ENCODE measurements around the gene LYZL1.
"Not testable (repeated sequence)": the region's sequence is repeated elsewhere in the genome, so short reads cannot be mapped to it uniquely, and the experiment has no call there.

The LYZL1 gene

DNA sequence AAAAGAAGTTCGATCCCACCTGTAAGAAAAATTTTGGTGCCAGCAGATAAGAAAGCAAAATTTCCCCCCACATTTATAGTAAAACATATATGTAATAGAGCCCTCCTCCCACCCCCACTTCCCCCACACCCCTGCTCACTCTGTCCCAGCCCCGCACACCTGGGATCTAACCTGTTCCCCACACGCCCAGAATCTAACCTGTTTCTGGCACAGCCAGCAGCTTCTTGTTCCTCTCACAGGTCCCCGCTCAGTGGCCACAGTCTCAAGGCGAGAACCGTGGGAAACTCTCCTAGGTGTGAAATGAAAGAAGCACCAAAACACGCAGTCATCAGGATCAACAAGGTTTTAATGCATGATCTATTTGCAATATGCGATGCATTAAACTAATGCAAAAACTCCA, 32.8 kb downstream of the LYZL1 start:
- no peak overlapping the region for H3K27ac Mint-ChIP-seq
- no peak for DNase-seq (ENCODE audit: low spot score)
- no peaks in the 10 kb centered on the region for H3K9me3 Mint-ChIP-seq
- peaks cover 27% of the 10 kb centered on the region for H3K27me3 Mint-ChIP-seq (ENCODE audit: low read depth)
- no peaks in the 10 kb centered on the region for H3K36me3 Mint-ChIP-seq (ENCODE audit: low read depth)
- H3K4me1 Mint-ChIP-seq (ENCODE audit: low read depth): peaks cover 8% of the 10 kb centered on the region
- no peak overlapping the region for H3K4me3 Mint-ChIP-seq

- Mint-ChIP-seq H3K27ac (no peak overlapping the region), H3K27me3 (ENCODE audit: low read depth) (peaks cover 23% of the 10 kb centered on the region), H3K9me3 (no peaks in the 10 kb centered on the region), H3K36me3 (ENCODE audit: low read depth) (no peaks in the 10 kb centered on the region), H3K4me3 (no peak overlapping the region), H3K4me1 (ENCODE audit: low read depth) (peaks cover 8% of the 10 kb centered on the region)
- DNase-seq (ENCODE audit: low spot score): no peak
Measured at GRCh38 chr10:29322918-29323317, 34.0 kb downstream of the LYZL1 start.

DNA sequence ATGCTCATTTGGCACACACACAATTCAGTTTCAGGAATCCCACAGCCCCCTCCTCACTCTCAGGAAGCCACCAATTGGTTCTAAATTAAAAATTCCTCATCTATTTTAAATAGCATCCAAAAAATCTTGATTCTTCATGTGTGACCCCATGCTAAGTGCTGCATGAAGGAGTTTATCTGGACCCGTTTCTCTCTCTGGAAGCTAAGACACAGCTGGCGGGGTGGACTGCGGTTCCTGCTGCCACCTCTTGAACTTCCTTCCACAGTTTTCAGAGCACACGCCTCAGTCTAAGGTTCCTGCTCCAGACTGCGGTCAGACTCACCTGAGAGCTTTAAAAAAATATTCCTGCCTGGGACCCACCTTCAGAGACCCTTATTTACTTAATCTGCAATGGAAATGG, 34.5 kb downstream of the LYZL1 start:
- Mint-ChIP-seq H3K27me3 (ENCODE audit: low read depth) (peaks cover 21% of the 10 kb centered on the region), H3K4me3 (no peak overlapping the region), H3K36me3 (ENCODE audit: low read depth) (no peaks in the 10 kb centered on the region), H3K9me3 (no peaks in the 10 kb centered on the region), H3K4me1 (ENCODE audit: low read depth) (peaks cover 4% of the 10 kb centered on the region), H3K27ac (no peak overlapping the region)
- DNase-seq (ENCODE audit: low spot score): no peak

GRCh38 chr10:29324220-29324841, 35.5 kb downstream of the LYZL1 start:
- Mint-ChIP-seq H3K4me3 (no peak overlapping the region), H3K4me1 (ENCODE audit: low read depth) (no peaks in the 10 kb centered on the region), H3K9me3 (no peaks in the 10 kb centered on the region), H3K36me3 (ENCODE audit: low read depth) (no peaks in the 10 kb centered on the region), H3K27ac (no peak overlapping the region), H3K27me3 (ENCODE audit: low read depth) (peaks cover 17% of the 10 kb centered on the region)
- DNase-seq (ENCODE audit: low spot score): no peak

GRCh38 chr10:29326299-29326698, 37.4 kb downstream of the LYZL1 start:
- H3K36me3 Mint-ChIP-seq (ENCODE audit: low read depth): no peaks in the 10 kb centered on the region
- H3K4me1 Mint-ChIP-seq (ENCODE audit: low read depth): no peaks in the 10 kb centered on the region
- no peaks in the 10 kb centered on the region for H3K9me3 Mint-ChIP-seq
- H3K27me3 Mint-ChIP-seq (ENCODE audit: low read depth): peaks cover 14% of the 10 kb centered on the region
- DNase-seq (ENCODE audit: low spot score): no peak
- no peak overlapping the region for H3K27ac Mint-ChIP-seq
- H3K4me3 Mint-ChIP-seq: no peak overlapping the region

DNA sequence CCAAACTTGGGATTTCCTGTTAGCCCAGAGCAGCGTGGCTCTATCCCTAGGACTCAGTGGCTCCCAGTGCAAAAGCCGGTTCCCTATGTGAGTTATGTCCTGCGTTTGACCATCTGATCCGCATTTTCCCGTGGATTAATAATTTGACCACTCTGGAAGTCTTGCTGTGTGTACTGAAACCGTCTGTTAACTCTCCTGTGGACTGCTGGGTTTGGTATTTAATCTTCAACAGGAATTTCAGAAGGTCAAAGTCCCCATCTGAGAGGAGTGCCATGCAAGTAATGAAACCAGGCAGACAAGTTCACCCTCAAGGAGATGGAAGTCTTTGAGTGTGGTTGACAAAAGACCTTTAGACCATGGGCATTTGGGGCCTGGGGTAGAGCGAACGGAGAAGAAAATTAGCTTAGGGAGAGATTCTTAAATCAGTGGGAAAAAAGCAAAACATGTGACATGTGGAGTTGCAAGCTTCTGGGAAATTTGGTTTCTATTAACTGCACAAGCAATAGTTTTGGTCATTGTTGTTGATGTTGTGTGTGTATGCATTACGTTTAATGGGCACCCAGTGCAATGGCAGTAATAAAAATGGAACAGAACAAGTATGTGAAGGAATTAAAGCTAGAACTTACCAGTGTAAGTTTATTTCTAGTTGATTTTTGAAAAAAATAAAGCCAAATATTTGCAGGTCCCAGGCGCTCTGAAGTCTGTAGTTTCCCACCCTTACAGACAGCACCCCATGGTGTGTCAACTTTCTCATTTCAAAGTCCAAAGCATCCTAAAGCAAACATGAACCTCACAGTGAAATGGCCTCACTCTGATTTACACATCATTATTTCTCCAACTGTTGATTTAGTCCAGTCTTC, 38.2 kb downstream of the LYZL1 start:
- H3K27ac Mint-ChIP-seq: no peak overlapping the region
- H3K4me1 Mint-ChIP-seq (ENCODE audit: low read depth): no peaks in the 10 kb centered on the region
- H3K9me3 Mint-ChIP-seq: no peaks in the 10 kb centered on the region
- peaks cover 10% of the 10 kb centered on the region for H3K27me3 Mint-ChIP-seq (ENCODE audit: low read depth)
- DNase-seq (ENCODE audit: low spot score): no peak
- H3K36me3 Mint-ChIP-seq (ENCODE audit: low read depth): no peaks in the 10 kb centered on the region
- no peak overlapping the region for H3K4me3 Mint-ChIP-seq

DNA sequence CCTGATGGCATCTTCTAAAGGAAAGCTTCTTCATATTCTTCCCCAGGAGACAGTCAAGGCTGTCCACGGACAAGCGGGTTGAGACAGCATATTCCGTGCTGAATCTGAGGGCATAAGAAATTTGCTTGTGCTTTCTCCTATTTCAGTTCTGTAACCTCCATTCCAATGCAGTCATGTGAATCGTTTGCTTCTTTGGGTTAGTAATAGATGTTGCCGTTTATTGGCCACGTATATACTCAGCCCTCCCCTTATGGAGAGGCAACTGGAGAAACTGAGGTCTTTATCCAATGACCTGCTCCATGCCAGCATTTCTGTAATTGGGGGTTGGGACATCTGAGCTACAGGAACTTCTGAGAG, 38.9 kb downstream of the LYZL1 start:
- Mint-ChIP-seq H3K9me3 (no peaks in the 10 kb centered on the region), H3K27me3 (ENCODE audit: low read depth) (peaks cover 10% of the 10 kb centered on the region), H3K4me3 (no peak overlapping the region)

GRCh38 chr10:29328983-29329382, 40.1 kb downstream of the LYZL1 start:
- Mint-ChIP-seq H3K9me3 (no peaks in the 10 kb centered on the region), H3K4me3 (no peak overlapping the region), H3K27me3 (ENCODE audit: low read depth) (peaks cover 10% of the 10 kb centered on the region), H3K4me1 (ENCODE audit: low read depth) (no peaks in the 10 kb centered on the region), H3K36me3 (ENCODE audit: low read depth) (no peaks in the 10 kb centered on the region), H3K27ac (no peak overlapping the region)
- no peak for DNase-seq (ENCODE audit: low spot score)

More for the DNA sequence above, 38.9 kb downstream of the LYZL1 start:
- Mint-ChIP-seq H3K4me1 (ENCODE audit: low read depth) (no peaks in the 10 kb centered on the region), H3K27ac (no peak overlapping the region), H3K36me3 (ENCODE audit: low read depth) (no peaks in the 10 kb centered on the region)
- no peak for DNase-seq (ENCODE audit: low spot score)

GRCh38 chr10:29329420-29329819, 40.5 kb downstream of the LYZL1 start:
- DNase-seq (ENCODE audit: low spot score): no peak

DNA sequence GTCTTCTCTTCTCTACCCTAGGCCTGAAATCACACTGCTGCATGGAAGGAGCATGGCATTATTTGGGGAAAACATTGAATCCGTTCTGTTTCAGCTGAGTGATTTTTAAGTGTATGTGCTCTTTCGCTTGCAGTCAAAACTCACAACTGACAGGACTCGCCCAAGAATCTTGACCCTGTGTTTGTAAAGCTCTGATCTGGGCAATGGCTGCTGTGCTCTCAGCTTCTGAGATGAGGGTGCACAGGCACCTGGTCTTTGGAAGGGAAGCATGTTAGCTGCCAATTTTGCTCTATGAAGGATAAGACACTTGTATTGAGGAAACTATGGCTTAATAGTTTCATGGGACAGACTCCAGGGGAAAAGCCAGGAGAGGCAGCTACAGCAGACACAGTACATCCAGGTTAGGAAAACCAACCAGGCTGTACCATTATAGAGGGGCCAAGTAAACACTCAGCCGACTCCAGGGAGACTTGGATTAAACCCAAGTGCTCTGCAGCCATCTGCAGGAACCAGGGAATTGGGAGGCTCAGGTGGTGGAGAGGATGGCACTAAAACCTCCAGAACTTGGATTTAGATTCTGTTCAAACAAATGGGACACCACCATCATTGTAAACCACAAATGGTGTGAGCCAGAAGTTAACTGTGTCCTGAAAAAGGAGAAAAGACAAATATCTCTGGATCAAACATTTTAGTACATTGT, 43.3 kb downstream of the LYZL1 start:
- Mint-ChIP-seq H3K27ac (no peak overlapping the region), H3K36me3 (ENCODE audit: low read depth) (no peaks in the 10 kb centered on the region), H3K4me1 (ENCODE audit: low read depth) (no peaks in the 10 kb centered on the region), H3K9me3 (no peaks in the 10 kb centered on the region), H3K4me3 (no peak overlapping the region), H3K27me3 (ENCODE audit: low read depth) (peaks cover 10% of the 10 kb centered on the region)
- no peak for DNase-seq (ENCODE audit: low spot score)

More at GRCh38 chr10:29329420-29329819, 40.5 kb downstream of the LYZL1 start:
- Mint-ChIP-seq H3K27me3 (ENCODE audit: low read depth) (peaks cover 10% of the 10 kb centered on the region), H3K36me3 (ENCODE audit: low read depth) (no peaks in the 10 kb centered on the region), H3K4me1 (ENCODE audit: low read depth) (no peaks in the 10 kb centered on the region), H3K4me3 (no peak overlapping the region), H3K9me3 (no peaks in the 10 kb centered on the region), H3K27ac (no peak overlapping the region)

GRCh38 chr10:29332761-29333148, 43.9 kb downstream of the LYZL1 start:
- no peak overlapping the region for H3K4me3 Mint-ChIP-seq
- H3K27ac Mint-ChIP-seq: no peak overlapping the region
- H3K27me3 Mint-ChIP-seq (ENCODE audit: low read depth): peaks cover 10% of the 10 kb centered on the region
- no peaks in the 10 kb centered on the region for H3K9me3 Mint-ChIP-seq
- H3K36me3 Mint-ChIP-seq (ENCODE audit: low read depth): no peaks in the 10 kb centered on the region
- H3K4me1 Mint-ChIP-seq (ENCODE audit: low read depth): no peaks in the 10 kb centered on the region
- DNase-seq (ENCODE audit: low spot score): no peak

- DNase-seq (ENCODE audit: low spot score); H3K4me3 Mint-ChIP-seq; H3K36me3 Mint-ChIP-seq (ENCODE audit: low read depth); H3K27ac Mint-ChIP-seq; H3K4me1 Mint-ChIP-seq (ENCODE audit: low read depth); H3K9me3 Mint-ChIP-seq; H3K27me3 Mint-ChIP-seq (ENCODE audit: low read depth): not testable (repeated sequence)
Measured at GRCh38 chr10:29337526-29337925, 48.7 kb downstream of the LYZL1 start.

DNA sequence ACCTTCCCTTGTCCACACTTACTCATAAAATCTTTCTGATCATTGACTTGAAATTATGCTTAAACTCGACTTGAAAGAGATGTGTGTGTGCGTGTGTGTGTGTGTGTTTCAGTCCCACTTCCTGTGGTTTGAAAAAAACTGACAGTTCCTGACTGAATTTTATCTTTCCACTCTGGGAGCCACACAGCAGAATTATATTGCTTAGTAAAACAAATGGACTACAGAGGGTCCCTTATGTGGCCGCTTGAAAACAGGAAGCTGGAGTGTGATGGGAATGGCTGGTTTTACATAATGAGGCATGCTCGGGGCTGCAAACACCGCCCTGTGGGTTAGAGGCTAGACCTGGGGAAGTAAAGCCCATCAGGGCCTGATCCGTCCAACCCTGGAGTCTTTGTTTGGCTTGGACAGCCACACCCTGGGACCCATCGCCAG, 54.8 kb downstream of the LYZL1 start:
- Mint-ChIP-seq H3K4me1 (ENCODE audit: low read depth) (peaks cover 8% of the 10 kb centered on the region), H3K27me3 (ENCODE audit: low read depth) (peaks cover 7% of the 10 kb centered on the region), H3K36me3 (ENCODE audit: low read depth) (no peaks in the 10 kb centered on the region), H3K9me3 (peaks cover 6% of the 10 kb centered on the region), H3K4me3 (no peak overlapping the region), H3K27ac (no peak overlapping the region)
- DNase-seq (ENCODE audit: low spot score): no peak

DNA sequence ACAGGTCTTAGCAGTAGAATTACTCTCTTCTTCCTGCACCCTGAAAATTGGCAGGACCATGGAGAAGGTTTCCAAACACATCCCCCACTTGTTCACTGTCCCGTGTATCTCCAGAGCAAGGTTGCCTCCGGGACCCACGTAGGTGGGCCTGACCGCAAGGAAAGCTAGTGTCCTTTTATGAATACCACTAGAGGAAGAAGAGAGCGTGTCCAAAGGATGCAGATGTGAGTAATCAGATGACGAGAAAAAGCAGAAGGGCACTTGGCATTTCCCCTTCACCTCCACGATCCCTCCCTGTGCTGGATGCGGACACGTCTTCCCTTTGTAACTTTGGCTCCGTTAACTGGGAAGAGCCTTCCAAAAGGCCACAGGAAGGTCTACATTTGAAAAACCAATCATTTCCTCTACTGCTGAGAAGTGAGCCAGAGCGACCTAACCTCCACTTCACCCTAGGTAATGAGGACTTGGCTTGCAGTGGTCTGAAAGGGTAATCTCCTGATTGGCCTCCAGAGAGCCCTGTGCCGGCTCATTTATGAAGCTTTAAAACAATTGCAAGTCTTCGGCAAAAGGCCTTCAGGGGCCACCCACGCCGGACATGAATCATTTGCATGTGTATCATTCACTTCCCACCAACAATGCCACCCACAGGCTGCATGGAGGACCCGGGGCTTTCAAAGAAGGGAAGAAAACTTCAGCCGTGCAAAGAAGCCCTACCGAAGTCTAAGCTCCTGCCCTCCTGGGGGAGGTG, 55.4 kb downstream of the LYZL1 start:
- no peak for DNase-seq (ENCODE audit: low spot score)
- H3K9me3 Mint-ChIP-seq: peaks cover 6% of the 10 kb centered on the region
- peaks cover 8% of the 10 kb centered on the region for H3K4me1 Mint-ChIP-seq (ENCODE audit: low read depth)
- no peaks in the 10 kb centered on the region for H3K36me3 Mint-ChIP-seq (ENCODE audit: low read depth)
- peaks cover 7% of the 10 kb centered on the region for H3K27me3 Mint-ChIP-seq (ENCODE audit: low read depth)
- H3K4me3 Mint-ChIP-seq: no peak overlapping the region
- H3K27ac Mint-ChIP-seq: no peak overlapping the region
